Measurements from ENCODE around the gene ATP1A1. TPM values are rescaled to one million over a fixed set of nuclear protein-coding genes. Genes with fewer than 3 reads are reported as not detected.

Gene ATP1A1
- total and polyA plus RNA-seq, 2 experiments from 2014 or later: 117 to 202 TPM

- no peak for ATAC-seq
- Histone ChIP-seq H3K9me2 (ENCODE audit: insufficient read depth) (no peaks in the 10 kb centered on the region), H3K27me3 (ENCODE audit: insufficient read depth) (no peaks in the 10 kb centered on the region), H4K20me1 (replicated peaks; ENCODE audit: insufficient read depth) (no peaks in the 10 kb centered on the region), H3K4me3 (no peak overlapping the region), H3K27ac (ENCODE audit: low read depth) (no peak overlapping the region), H3K36me3 (ENCODE audit: insufficient read depth) (no peaks in the 10 kb centered on the region), H3K4me2 (no peak overlapping the region), H3K79me2 (replicated peaks; ENCODE audit: insufficient read depth) (no peaks in the 10 kb centered on the region), H3F3A (replicated peaks; ENCODE audit: low read depth) (no peaks in the 10 kb centered on the region), H3K4me1 (ENCODE audit: insufficient read depth) (no peaks in the 10 kb centered on the region), H2AFZ (no peak overlapping the region)
- no peaks in the 10 kb centered on the region for H3K9me3 Mint-ChIP-seq
- no peak for DNase-seq (ENCODE audit: low spot score)
- no peaks in the 10 kb centered on the region for H3K27me3 Mint-ChIP-seq (ENCODE audit: insufficient read depth, low read depth, poor library complexity)
- TF ChIP-seq EZH2 (IDR thresholded peaks at IDR 0.05; ENCODE audit: low read depth, unreplicated experiment) (no peak), CREB1 (CRISPR knock-in tag; IDR thresholded peaks at IDR 0.05; ENCODE audit: low read depth) (no peak), JUNB (IDR thresholded peaks at IDR 0.05; ENCODE audit: unreplicated experiment) (no peak), NANOG (IDR thresholded peaks at IDR 0.05; ENCODE audit: borderline replicate concordance) (no peak), STAT1 (IDR thresholded peaks at IDR 0.05; ENCODE audit: unreplicated experiment) (no peak), ZNF462 (CRISPR knock-in tag; IDR thresholded peaks at IDR 0.05) (no peak), ETS1 (IDR thresholded peaks at IDR 0.05) (no peak), CTCF (conservative IDR thresholded peaks at IDR 0.05; ENCODE audit: low read depth in 2 of 2) (no peak), ZNF331 (CRISPR knock-in tag; IDR thresholded peaks at IDR 0.05; ENCODE audit: low read depth) (no peak)
- H3K4me3 Mint-ChIP-seq: no peak overlapping the region
- H3K36me3 Mint-ChIP-seq (ENCODE audit: low read depth): no peaks in the 10 kb centered on the region
- H3K4me1 Mint-ChIP-seq: peaks cover 5% of the 10 kb centered on the region; the same call in 1 of the 3 replicates
- no peak overlapping the region for H3K27ac Mint-ChIP-seq
Observed at GRCh38 chr1:116324411-116324810, 48.6 kb upstream of the ATP1A1 start.
